CD14-positive monocyte (primary cell): ENCODE results near the gene CECR2. TPM values are rescaled to one million over a fixed set of nuclear protein-coding genes. Genes with fewer than 3 reads are reported as not detected.
A peak's percentile ranks its signal among the peaks of the same experiment; 100 is the strongest.

ENCODE experiments used
- DNase-seq, 3 donors: peaks; one replicate each; pipeline ENCODE4 v3.0.0-alpha.2; 2011 to 2022
- H2AFZ ChIP-seq: 2 replicates; pipeline ENCODE4 v1.6.0; 2012; ENCODE audit warnings: mild to moderate bottlenecking, low read depth, low read length, inconsistent platforms; ENCODE audit not compliant: insufficient read depth, poor library complexity, severe bottlenecking
- H3K27ac ChIP-seq, 2 donors: 1 replicate in 1 of 2; 2 replicates in 1 of 2; pipeline ENCODE4 v1.5.1; 2012 to 2013; ENCODE audit warnings: low read length in 2 of 2, control low read depth in 1 of 2, inconsistent platforms in 1 of 2, low read depth in 1 of 2, mild to moderate bottlenecking in 1 of 2
- H3K27me3 ChIP-seq, 2 donors: one replicate each; pipeline versions ENCODE4 v1.6.0 to v1.6.1; 2011 to 2013; ENCODE audit warnings: low read length in 2 of 2; ENCODE audit not compliant: control insufficient read depth in 2 of 2, insufficient read depth in 2 of 2
- H3K36me3 ChIP-seq, 2 donors: replicated peaks in 1 of 2; 1 replicate in 1 of 2; 2 replicates in 1 of 2; pipeline versions ENCODE4 v1.5.1 to v1.6.1; 2012 to 2013; ENCODE audit warnings: low read length in 2 of 2, control low read depth in 1 of 2, inconsistent platforms in 1 of 2, mild to moderate bottlenecking in 1 of 2; ENCODE audit not compliant: insufficient read depth in 2 of 2, control insufficient read depth in 1 of 2
- H3K4me1 ChIP-seq, 2 donors: 1 replicate in 1 of 2; 2 replicates in 1 of 2; pipeline versions ENCODE4 v1.5.1 to v1.6.1; 2012 to 2013; ENCODE audit warnings: low read length in 2 of 2, control low read depth in 1 of 2, inconsistent platforms in 1 of 2, mild to moderate bottlenecking in 1 of 2, moderate library complexity in 1 of 2; ENCODE audit not compliant: insufficient read depth in 2 of 2, control insufficient read depth in 1 of 2
- H3K4me2 ChIP-seq: replicated peaks from 2 replicates; pipeline ENCODE3; 2012; ENCODE audit warnings: low read length, moderate library complexity, mild to moderate bottlenecking; ENCODE audit not compliant: poor library complexity, severe bottlenecking; ENCODE audit errors: extremely low read depth
- H3K4me3 ChIP-seq, 3 experiments: fragments of 200-600 bp in 1 of 3; sonication (generic) in 1 of 3; replicated peaks in 1 of 3; 1 replicate in 2 of 3; 2 replicates in 1 of 3; pipeline ENCODE4 v1.5.1; 2011 to 2013; ENCODE audit warnings: low read length in 3 of 3, mild to moderate bottlenecking in 3 of 3, control low read depth in 2 of 3, low read depth in 2 of 3, inconsistent platforms in 1 of 3, moderate library complexity in 1 of 3
- H3K79me2 ChIP-seq: 2 replicates; pipeline ENCODE4 v1.6.0; 2012; ENCODE audit warnings: mild to moderate bottlenecking, control low read depth, inconsistent platforms, low read length, moderate library complexity; ENCODE audit not compliant: insufficient read depth
- H3K9ac ChIP-seq: 2 replicates; pipeline ENCODE4 v1.6.0; 2017; ENCODE audit warnings: low read length, mild to moderate bottlenecking; ENCODE audit not compliant: insufficient read depth, poor library complexity, severe bottlenecking
- H3K9me3 ChIP-seq, 2 donors: replicated peaks in 1 of 2; 1 replicate in 1 of 2; 2 replicates in 1 of 2; pipeline versions ENCODE4 v1.5.1 to v1.6.1; 2012 to 2013; ENCODE audit warnings: low read length in 2 of 2, control low read depth in 1 of 2; ENCODE audit not compliant: control insufficient read depth in 1 of 2, insufficient read depth in 1 of 2
- H4K20me1 ChIP-seq: 2 replicates; pipeline ENCODE4 v1.6.0; 2012; ENCODE audit warnings: mild to moderate bottlenecking, low read length, control low read depth, moderate library complexity; ENCODE audit not compliant: insufficient read depth
- H3K27ac Mint-ChIP-seq, 7 donors: one replicate each; pipeline ENCODE4 v1.8.0; 2020; ENCODE audit warnings: mild to moderate bottlenecking in 7 of 7, mixed read lengths in 7 of 7, moderate library complexity in 6 of 7, inconsistent platforms in 2 of 7
- H3K27me3 Mint-ChIP-seq, 3 donors: one replicate each; pipeline ENCODE4 v1.8.0; 2021 to 2022; ENCODE audit warnings: low read depth in 3 of 3, mild to moderate bottlenecking in 3 of 3, mixed read lengths in 3 of 3, moderate library complexity in 3 of 3, inconsistent platforms in 1 of 3
- H3K36me3 Mint-ChIP-seq, 2 donors: one replicate each; pipeline ENCODE4 v1.8.0; 2020; ENCODE audit warnings: mixed read lengths in 2 of 2, inconsistent platforms in 1 of 2, mild to moderate bottlenecking in 1 of 2
- H3K4me1 Mint-ChIP-seq: one replicate; pipeline ENCODE4 v1.8.0; 2020; ENCODE audit warnings: mild to moderate bottlenecking, mixed read lengths
- H3K4me3 Mint-ChIP-seq, 2 donors: one replicate each; pipeline ENCODE4 v1.8.0; 2020; ENCODE audit warnings: mild to moderate bottlenecking in 2 of 2, mixed read lengths in 2 of 2, moderate library complexity in 1 of 2
- H3K9me3 Mint-ChIP-seq, 7 donors: one replicate each; pipeline ENCODE4 v1.8.0; 2020 to 2022; ENCODE audit warnings: mixed read lengths in 7 of 7, mild to moderate bottlenecking in 6 of 7, moderate library complexity in 6 of 7, inconsistent platforms in 2 of 7
- WGBS: methylation state at CpG from one replicate; pipeline ENCODE4 v1.1.5; 2013; ENCODE audit warnings: missing lambda C conversion rate; ENCODE audit not compliant: insufficient coverage; 5-methylcytosine and 5-hydroxymethylcytosine counted together
- intact Hi-C, 2 donors: fragments of 100-400 bp; cut with micrococcal nuclease; formaldehyde crosslinking; loops; one replicate each; pipeline versions ENCODE4 v1.15.0 to v1.15.1; 2023
- polyA plus RNA-seq, 3 donors: library from polyadenylated mRNA; depleted of rRNA in 1 of 3; unstranded in 2 of 3; stranded (reverse) in 1 of 3; fragments of 300-500 nt in 2 of 3; fragments of >200 nt in 1 of 3; fragmentation: Illumina TruSeq in 2 of 3; gene quantifications; 1 replicate in 2 of 3; 2 replicates in 1 of 3; pipeline ENCODE4 v1.2.3, GENCODE V29; 2012 to 2021
- TF ChIP-seq, protein P1 (sequence below): fragments of 200-600 bp; IDR thresholded peaks from one replicate; pipeline ENCODE4 v1.8.0; 2022; ENCODE audit warnings: antibody characterized with exemption, mild to moderate bottlenecking

The CECR2 gene
- polyA plus RNA-seq, 3 donors: 0.02 to 0.29 (median 0.24) TPM

- H3K9me3 Mint-ChIP-seq: peaks cover 0 to 17% (median 9%) of the 10 kb centered on the region in 7 donors
- no peak overlapping the region for H2AFZ ChIP-seq
- no peak for DNase-seq
- no peak overlapping the region for H3K9ac ChIP-seq
- TF ChIP-seq, protein P1, sequence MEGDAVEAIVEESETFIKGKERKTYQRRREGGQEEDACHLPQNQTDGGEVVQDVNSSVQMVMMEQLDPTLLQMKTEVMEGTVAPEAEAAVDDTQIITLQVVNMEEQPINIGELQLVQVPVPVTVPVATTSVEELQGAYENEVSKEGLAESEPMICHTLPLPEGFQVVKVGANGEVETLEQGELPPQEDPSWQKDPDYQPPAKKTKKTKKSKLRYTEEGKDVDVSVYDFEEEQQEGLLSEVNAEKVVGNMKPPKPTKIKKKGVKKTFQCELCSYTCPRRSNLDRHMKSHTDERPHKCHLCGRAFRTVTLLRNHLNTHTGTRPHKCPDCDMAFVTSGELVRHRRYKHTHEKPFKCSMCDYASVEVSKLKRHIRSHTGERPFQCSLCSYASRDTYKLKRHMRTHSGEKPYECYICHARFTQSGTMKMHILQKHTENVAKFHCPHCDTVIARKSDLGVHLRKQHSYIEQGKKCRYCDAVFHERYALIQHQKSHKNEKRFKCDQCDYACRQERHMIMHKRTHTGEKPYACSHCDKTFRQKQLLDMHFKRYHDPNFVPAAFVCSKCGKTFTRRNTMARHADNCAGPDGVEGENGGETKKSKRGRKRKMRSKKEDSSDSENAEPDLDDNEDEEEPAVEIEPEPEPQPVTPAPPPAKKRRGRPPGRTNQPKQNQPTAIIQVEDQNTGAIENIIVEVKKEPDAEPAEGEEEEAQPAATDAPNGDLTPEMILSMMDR: no peak
- H4K20me1 ChIP-seq: no peaks in the 10 kb centered on the region
- no peak overlapping the region for H3K27ac Mint-ChIP-seq
- H3K27ac ChIP-seq: no peak overlapping the region
- H3K36me3 Mint-ChIP-seq: no peaks in the 10 kb centered on the region
- no peaks in the 10 kb centered on the region for H3K4me1 ChIP-seq
- H3K4me3 Mint-ChIP-seq: no peak overlapping the region
- H3K27me3 Mint-ChIP-seq: peaks cover 13 to 40% (median 24%) of the 10 kb centered on the region in 3 donors
- 100% methylated on average over 2 of the region's 6 CpGs for WGBS
- H3K4me3 ChIP-seq: no peak overlapping the region
- peaks cover 2% of the 10 kb centered on the region for H3K4me1 Mint-ChIP-seq
- no peaks in the 10 kb centered on the region for H3K79me2 ChIP-seq
- intact Hi-C loops: no loop called here
- peaks cover 0 to 14% of the 10 kb centered on the region in 2 donors for H3K27me3 ChIP-seq
- peaks cover 0 to 7% of the 10 kb centered on the region in 2 donors for H3K9me3 ChIP-seq
- no peak overlapping the region for H3K4me2 ChIP-seq
- H3K36me3 ChIP-seq: no peaks in the 10 kb centered on the region
These were observed 11.3 kb downstream of the CECR2 start for GRCh38 chr22:17380359-17381087.

GRCh38 chr22:17381192-17381913 lies 12.1 kb downstream of the CECR2 start:
- peaks cover 0 to 14% of the 10 kb centered on the region in 2 donors for H3K27me3 ChIP-seq
- no peaks in the 10 kb centered on the region for H3K36me3 ChIP-seq
- no peak for DNase-seq
- H3K27ac ChIP-seq: no peak overlapping the region
- TF ChIP-seq, protein P1: no peak
- no peak overlapping the region for H3K4me3 ChIP-seq
- H3K9ac ChIP-seq: no peak overlapping the region
- Mint-ChIP-seq H3K9me3 (peaks cover 0 to 17% (median 11%) of the 10 kb centered on the region in 7 donors), H3K27ac (no peak overlapping the region), H3K4me1 (peaks cover 2% of the 10 kb centered on the region), H3K36me3 (no peaks in the 10 kb centered on the region), H3K27me3 (peaks cover 8 to 37% (median 19%) of the 10 kb centered on the region in 3 donors), H3K4me3 (peak overlapping the region in 1 of 2 donors; percentile 24)
- peaks cover 0 to 7% of the 10 kb centered on the region in 2 donors for H3K9me3 ChIP-seq
- no peak overlapping the region for H2AFZ ChIP-seq
- intact Hi-C loops: no loop called here
- no peaks in the 10 kb centered on the region for H4K20me1 ChIP-seq
- H3K4me2 ChIP-seq: no peak overlapping the region
- H3K79me2 ChIP-seq: no peaks in the 10 kb centered on the region
- 79% methylated on average over 9 of the region's 12 CpGs for WGBS
- no peaks in the 10 kb centered on the region for H3K4me1 ChIP-seq
